SJCRH30 (cell line): ENCODE results near the gene OR52J3. TPM values are rescaled to one million over a fixed set of nuclear protein-coding genes. Genes with fewer than 3 reads are reported as not detected.

Experiments
- DNase-seq, 2 experiments: peaks; one replicate each; pipeline ENCODE4 v3.0.0-alpha.2; 2015 to 2020
- H3K27ac ChIP-seq: fragments of 250-450 bp; sonication (Bioruptor Pico); 2 replicates; pipeline ENCODE4 v1.5.1; 2020; ENCODE audit warnings: mild to moderate bottlenecking, moderate library complexity
- H3K27me3 ChIP-seq: fragments of 250-450 bp; sonication (Bioruptor Pico); 2 replicates; pipeline ENCODE4 v1.5.1; 2020; ENCODE audit warnings: mild to moderate bottlenecking, moderate library complexity
- H3K36me3 ChIP-seq: fragments of 250-450 bp; sonication (Bioruptor Pico); 2 replicates; pipeline ENCODE4 v1.5.1; 2020; ENCODE audit warnings: mild to moderate bottlenecking, moderate library complexity
- H3K4me1 ChIP-seq: fragments of 250-450 bp; sonication (Bioruptor Pico); 2 replicates; pipeline ENCODE4 v1.5.1; 2020; ENCODE audit warnings: mild to moderate bottlenecking, moderate library complexity
- H3K4me3 ChIP-seq: fragments of 250-450 bp; sonication (Bioruptor Pico); 2 replicates; pipeline ENCODE4 v1.5.1; 2020; ENCODE audit warnings: mild to moderate bottlenecking, moderate library complexity
- H3K9me3 ChIP-seq: fragments of 250-450 bp; sonication (Bioruptor Pico); replicated peaks from 2 replicates; pipeline ENCODE4 v1.5.1; 2020; ENCODE audit warnings: mild to moderate bottlenecking, moderate library complexity
- total RNA-seq: library from RNA; depleted of rRNA; stranded (reverse); fragments of >200 nt; shearing (Covaris generic); gene quantifications from 2 replicates; pipeline ENCODE4 v1.2.3, GENCODE V29; 2014; rRNA removed

The OR52J3 gene
- total RNA-seq, 1 experiment from 2014 or later: not detected

GRCh38 chr11:5065027-5065426 is 18.7 kb downstream of the OR52J3 start:
- no peak overlapping the region for H3K4me3 ChIP-seq
- H3K27ac ChIP-seq: no peak overlapping the region
- no peaks in the 10 kb centered on the region for H3K4me1 ChIP-seq
- 0 out of 2 replicates have a peak, but pooled peaks cover 5% of the 10 kb centered on the region for H3K27me3 ChIP-seq
- DNase-seq: no peak
- no peaks in the 10 kb centered on the region for H3K36me3 ChIP-seq
- no peaks in the 10 kb centered on the region for H3K9me3 ChIP-seq

GRCh38 chr11:5069272-5069671 is 22.9 kb downstream of the OR52J3 start, which contains the start of gene OR52E1:
Gene OR52E1, plus strand, starts transcription at chr11:5069572.
- DNase-seq: no peak
- Histone ChIP-seq H3K27me3 (no peaks in the 10 kb centered on the region), H3K4me1 (no peaks in the 10 kb centered on the region), H3K4me3 (no peak within 1 kb of the TSS), H3K9me3 (no peaks in the 10 kb centered on the region), H3K36me3 (no peaks in the 10 kb centered on the region), H3K27ac (no peak within 1 kb of the TSS)

- Histone ChIP-seq H3K27ac (no peak overlapping the region), H3K36me3 (no peaks in the 10 kb centered on the region), H3K9me3 (no peaks in the 10 kb centered on the region), H3K4me3 (no peak overlapping the region), H3K27me3 (no peaks in the 10 kb centered on the region), H3K4me1 (no peaks in the 10 kb centered on the region)
- DNase-seq: no peak
Measured at GRCh38 chr11:5071799-5072198, 25.5 kb downstream of the OR52J3 start.

GRCh38 chr11:5081405-5081804 is 35.1 kb downstream of the OR52J3 start:
- no peak overlapping the region for H3K27ac ChIP-seq

GRCh38 chr11:5083602-5084001 is 37.3 kb downstream of the OR52J3 start:
- Histone ChIP-seq H3K27me3 (no peaks in the 10 kb centered on the region), H3K27ac (no peak overlapping the region), H3K4me1 (no peaks in the 10 kb centered on the region), H3K4me3 (no peak overlapping the region), H3K9me3 (no peaks in the 10 kb centered on the region), H3K36me3 (no peaks in the 10 kb centered on the region)
- no peak for DNase-seq

More at GRCh38 chr11:5081405-5081804, 35.1 kb downstream of the OR52J3 start:
- no peak for DNase-seq
- Histone ChIP-seq H3K36me3 (no peaks in the 10 kb centered on the region), H3K4me1 (no peaks in the 10 kb centered on the region), H3K9me3 (no peaks in the 10 kb centered on the region), H3K27me3 (no peaks in the 10 kb centered on the region), H3K4me3 (no peak overlapping the region)

- H3K9me3 ChIP-seq: no peaks in the 10 kb centered on the region
- DNase-seq: no peak
- H3K27ac ChIP-seq: no peak overlapping the region
- H3K4me3 ChIP-seq: no peak overlapping the region
- H3K27me3 ChIP-seq: no peaks in the 10 kb centered on the region
- H3K36me3 ChIP-seq: no peaks in the 10 kb centered on the region
- H3K4me1 ChIP-seq: no peaks in the 10 kb centered on the region
Measured at GRCh38 chr11:5088556-5088955, 42.2 kb downstream of the OR52J3 start.

GRCh38 chr11:5090668-5091067 is 44.3 kb downstream of the OR52J3 start:
- no peaks in the 10 kb centered on the region for H3K4me1 ChIP-seq
- no peaks in the 10 kb centered on the region for H3K27me3 ChIP-seq
- no peak overlapping the region for H3K4me3 ChIP-seq
- no peaks in the 10 kb centered on the region for H3K9me3 ChIP-seq
- H3K36me3 ChIP-seq: no peaks in the 10 kb centered on the region
- no peak overlapping the region for H3K27ac ChIP-seq
- DNase-seq: no peak

GRCh38 chr11:5092821-5093585 is 46.7 kb downstream of the OR52J3 start:
- Histone ChIP-seq H3K9me3 (no peaks in the 10 kb centered on the region), H3K4me1 (no peaks in the 10 kb centered on the region), H3K36me3 (no peaks in the 10 kb centered on the region), H3K4me3 (no peak overlapping the region), H3K27me3 (no peaks in the 10 kb centered on the region), H3K27ac (no peak overlapping the region)
- no peak for DNase-seq

GRCh38 chr11:5096011-5096410 is 49.7 kb downstream of the OR52J3 start:
- H3K9me3 ChIP-seq: no peaks in the 10 kb centered on the region
- H3K36me3 ChIP-seq: no peaks in the 10 kb centered on the region
- H3K4me1 ChIP-seq: no peaks in the 10 kb centered on the region
- no peak for DNase-seq
- H3K27ac ChIP-seq: no peak overlapping the region
- H3K27me3 ChIP-seq: no peaks in the 10 kb centered on the region
- H3K4me3 ChIP-seq: no peak overlapping the region

Other genes starting within 250 kb of the OR52J3 start
- gene OR52R1, start 242.1 kb upstream of the OR52J3 start, total RNA-seq: not detected in 2 replicates
- not detected in 2 replicates for gene OR51F2, start 225.2 kb upstream of the OR52J3 start, total RNA-seq
- not detected in 2 replicates for gene OR51S1, start 197.3 kb upstream of the OR52J3 start, total RNA-seq
- not detected in 2 replicates for gene OR51T1, start 164.6 kb upstream of the OR52J3 start, total RNA-seq
- gene OR51A7, start 142.7 kb upstream of the OR52J3 start, total RNA-seq: not detected in 2 replicates
- gene OR51G2, start 127.2 kb upstream of the OR52J3 start, total RNA-seq: not detected in 2 replicates
- gene OR51G1, start 122.2 kb upstream of the OR52J3 start, total RNA-seq: not detected in 2 replicates
- not detected in 2 replicates for gene OR51A4, start 98.9 kb upstream of the OR52J3 start, total RNA-seq
- not detected in 2 replicates for gene OR51A2, start 90.8 kb upstream of the OR52J3 start, total RNA-seq
- not detected in 2 replicates for gene OR51L1, start 51.7 kb upstream of the OR52J3 start, total RNA-seq
- not detected in 2 replicates for gene OR52E2, start 13.1 kb downstream of the OR52J3 start, total RNA-seq
- gene OR52E1, start 23.0 kb downstream of the OR52J3 start, total RNA-seq: not detected in 2 replicates
- gene OR52A5, start 91.8 kb downstream of the OR52J3 start, total RNA-seq: not detected in 2 replicates
- gene OR52A1, start 108.2 kb downstream of the OR52J3 start, total RNA-seq: not detected in 2 replicates
- gene OR51V1, start 154.2 kb downstream of the OR52J3 start, total RNA-seq: not detected in 2 replicates
- gene HBB, start 180.5 kb downstream of the OR52J3 start, total RNA-seq: not detected in 2 replicates
- gene HBD, start 188.0 kb downstream of the OR52J3 start, total RNA-seq: not detected in 2 replicates
- gene HBG1, start 203.3 kb downstream of the OR52J3 start, total RNA-seq: not detected in 2 replicates
- not detected in 2 replicates for gene HBG2, start 208.3 kb downstream of the OR52J3 start, total RNA-seq
- 0.26 TPM in 1 of 2 replicates, not detected in the other for gene HBE1, start 223.4 kb downstream of the OR52J3 start, total RNA-seq